Left ventricle myocardium inferior (tissue), 1 donor: ENCODE data around the gene PRKCE. TPM values are rescaled to one million over a fixed set of nuclear protein-coding genes. Genes with fewer than 3 reads are reported as not detected.

ENCODE experiments used
- DNase-seq: peaks from one replicate; pipeline ENCODE4 v3.0.0-alpha.2; 2020
- H3K27ac ChIP-seq: fragments of 200-600 bp; replicated peaks from 2 replicates; pipeline ENCODE4 v1.8.0; 2021
- H3K27me3 ChIP-seq: fragments of 200-600 bp; 2 replicates; pipeline ENCODE4 v1.8.0; 2021; ENCODE audit warnings: low read depth
- H3K36me3 ChIP-seq: fragments of 200-600 bp; 2 replicates; pipeline ENCODE4 v1.8.0; 2021
- H3K4me1 ChIP-seq: fragments of 200-600 bp; 2 replicates; pipeline ENCODE4 v1.8.0; 2021
- H3K4me3 ChIP-seq: fragments of 200-600 bp; 2 replicates; pipeline ENCODE4 v1.8.0; 2021; ENCODE audit warnings: mild to moderate bottlenecking, moderate library complexity
- H3K9me3 ChIP-seq: fragments of 200-600 bp; replicated peaks from 2 replicates; pipeline ENCODE4 v1.8.0; 2021
- CTCF ChIP-seq: fragments of 200-600 bp; IDR thresholded peaks from 2 replicates; pipeline ENCODE4 v1.8.0; 2021; ENCODE audit warnings: antibody characterized with exemption, mild to moderate bottlenecking, borderline replicate concordance
- intact Hi-C: fragments of 100-400 bp; cut with micrococcal nuclease; formaldehyde crosslinking; loops from one replicate; pipeline ENCODE4 v1.11.0; 2022
- total RNA-seq: library from RNA; stranded (reverse); fragmentation: NEBNext Ultra II Directional; extraction: Animal tissue kit (Norgen Biotek cat#: 25700); gene quantifications from one replicate; pipeline ENCODE4 v1.2.1, GENCODE V29; 2021
- donor health status: DM: no; HTN: yes; CAD: no; lungs with severe emphysema.

The PRKCE gene
- total RNA-seq, 1 donor from 2014 or later: 14.7 TPM

- no peaks in the 10 kb centered on the region for H3K27me3 ChIP-seq
- DNase-seq: no peak
- no peak overlapping the region for H3K27ac ChIP-seq
- intact Hi-C loops: no loop called here
- H3K36me3 ChIP-seq: peaks cover 11% of the 10 kb centered on the region
- no peak overlapping the region for H3K4me3 ChIP-seq
- no peak for TF ChIP-seq CTCF
- no peaks in the 10 kb centered on the region for H3K9me3 ChIP-seq
- H3K4me1 ChIP-seq: peaks cover 6% of the 10 kb centered on the region
Measured at GRCh38 chr2:45983213-45983612, 331.7 kb downstream of the PRKCE start.

- Histone ChIP-seq H3K4me1 (peaks cover 13% of the 10 kb centered on the region), H3K27ac (no peak overlapping the region), H3K9me3 (no peaks in the 10 kb centered on the region), H3K4me3 (no peak overlapping the region), H3K36me3 (peaks cover 3% of the 10 kb centered on the region), H3K27me3 (no peaks in the 10 kb centered on the region)
- intact Hi-C loops: no loop called here
- no peak for TF ChIP-seq CTCF
- DNase-seq: no peak
Measured at GRCh38 chr2:45984366-45984765, 332.9 kb downstream of the PRKCE start.

- H3K4me3 ChIP-seq: no peak overlapping the region
- H3K9me3 ChIP-seq: no peaks in the 10 kb centered on the region
- peaks cover 3% of the 10 kb centered on the region for H3K36me3 ChIP-seq
- intact Hi-C loops: no loop called here
- DNase-seq: no peak
- H3K27me3 ChIP-seq: no peaks in the 10 kb centered on the region
- no peak for TF ChIP-seq CTCF
- no peak overlapping the region for H3K27ac ChIP-seq
- H3K4me1 ChIP-seq: peaks cover 14% of the 10 kb centered on the region
Measured at GRCh38 chr2:45984896-45985473, 333.5 kb downstream of the PRKCE start.

GRCh38 chr2:45986509-45986908, 335.0 kb downstream of the PRKCE start:
- H3K36me3 ChIP-seq: peaks cover 8% of the 10 kb centered on the region
- no peak overlapping the region for H3K4me3 ChIP-seq
- H3K4me1 ChIP-seq: peaks cover 12% of the 10 kb centered on the region
- DNase-seq: no peak
- no peak for TF ChIP-seq CTCF
- no peaks in the 10 kb centered on the region for H3K9me3 ChIP-seq
- no peaks in the 10 kb centered on the region for H3K27me3 ChIP-seq
- no peak overlapping the region for H3K27ac ChIP-seq
- intact Hi-C loops: no loop called here

GRCh38 chr2:45987856-45988255, 336.4 kb downstream of the PRKCE start:
- Histone ChIP-seq H3K36me3 (peaks cover 8% of the 10 kb centered on the region), H3K27me3 (no peaks in the 10 kb centered on the region), H3K4me1 (peaks cover 23% of the 10 kb centered on the region), H3K27ac (no peak overlapping the region), H3K4me3 (no peak overlapping the region), H3K9me3 (no peaks in the 10 kb centered on the region)
- DNase-seq: no peak
- intact Hi-C loops: no loop called here
- no peak for TF ChIP-seq CTCF
